Small intestine (tissue), 7 donors: ENCODE results near the gene ADAMTSL2. TPM values are rescaled to one million over a fixed set of nuclear protein-coding genes. Genes with fewer than 3 reads are reported as not detected.
"Not testable (repeated sequence)": the region's sequence is repeated elsewhere in the genome, so short reads cannot be mapped to it uniquely, and the experiment has no call there.

Source experiments
- DNase-seq, 2 donors: peaks; one replicate each; pipeline versions ENCODE4 v3.0.0 to v3.0.0-alpha.2; 2013
- FAIRE-seq: peaks from 2 replicates; lab custom pipeline; 2012; peaks lifted over from hg19 to GRCh38; lab: Jason Lieb, UNC
- H3K27ac ChIP-seq, 3 donors: one replicate each; pipeline ENCODE4 v1.5.1; 2013; ENCODE audit warnings: low read length in 2 of 3, mild to moderate bottlenecking in 2 of 3, control low read depth in 1 of 3, inconsistent platforms in 1 of 3, low read depth in 1 of 3, moderate library complexity in 1 of 3
- H3K27me3 ChIP-seq, 3 donors: one replicate each; pipeline ENCODE4 v1.6.1; 2013; ENCODE audit warnings: low read length in 3 of 3, inconsistent platforms in 1 of 3; ENCODE audit not compliant: control insufficient read depth in 3 of 3, insufficient read depth in 3 of 3
- H3K36me3 ChIP-seq, 3 donors: one replicate each; pipeline ENCODE4 v1.6.1; 2013; ENCODE audit warnings: low read length in 3 of 3, inconsistent platforms in 1 of 3, low read depth in 1 of 3, mild to moderate bottlenecking in 1 of 3, moderate library complexity in 1 of 3; ENCODE audit not compliant: control insufficient read depth in 3 of 3, insufficient read depth in 2 of 3
- H3K4me1 ChIP-seq, 3 donors: one replicate each; pipeline ENCODE4 v1.6.1; 2013; ENCODE audit warnings: low read length in 2 of 3, inconsistent platforms in 1 of 3, low read depth in 1 of 3, mild to moderate bottlenecking in 1 of 3, moderate library complexity in 1 of 3; ENCODE audit not compliant: control insufficient read depth in 3 of 3, insufficient read depth in 2 of 3
- H3K4me3 ChIP-seq, 3 donors: one replicate each; pipeline ENCODE4 v1.5.1; 2013; ENCODE audit warnings: low read length in 3 of 3, control low read depth in 1 of 3, inconsistent platforms in 1 of 3, low read depth in 1 of 3, mild to moderate bottlenecking in 1 of 3, moderate library complexity in 1 of 3
- H3K9me3 ChIP-seq, 2 donors: one replicate each; pipeline ENCODE4 v1.6.1; 2013; ENCODE audit warnings: low read depth in 1 of 2, low read length in 1 of 2; ENCODE audit not compliant: control insufficient read depth in 2 of 2, insufficient read depth in 1 of 2
- WGBS, 3 donors: extraction: QIAGEN DNeasy Blood & Tissue Kit; methylation state at CpG; one replicate each; pipeline ENCODE4 v1.1.7; 2013; 5-methylcytosine and 5-hydroxymethylcytosine counted together
- polyA plus RNA-seq, 4 donors: library from polyadenylated mRNA; stranded (reverse) in 3 of 4; unstranded in 1 of 4; fragments of 200-250 nt in 3 of 4; fragments of 120-200 nt in 1 of 4; gene quantifications; one replicate each; pipeline versions ENCODE4 v1.2.1 to v1.2.3, GENCODE V29; 2013
- donor health status: healthy with polysubstance abuse.
- donor health status: control.
- donor health status: control.
- donor health status: Bipolar disorder and iron deficiency.
- donor health status: healthy.

The ADAMTSL2 gene
- polyA plus RNA-seq, 4 donors = 0.22 to 1.2 (median 0.43) TPM

DNA sequence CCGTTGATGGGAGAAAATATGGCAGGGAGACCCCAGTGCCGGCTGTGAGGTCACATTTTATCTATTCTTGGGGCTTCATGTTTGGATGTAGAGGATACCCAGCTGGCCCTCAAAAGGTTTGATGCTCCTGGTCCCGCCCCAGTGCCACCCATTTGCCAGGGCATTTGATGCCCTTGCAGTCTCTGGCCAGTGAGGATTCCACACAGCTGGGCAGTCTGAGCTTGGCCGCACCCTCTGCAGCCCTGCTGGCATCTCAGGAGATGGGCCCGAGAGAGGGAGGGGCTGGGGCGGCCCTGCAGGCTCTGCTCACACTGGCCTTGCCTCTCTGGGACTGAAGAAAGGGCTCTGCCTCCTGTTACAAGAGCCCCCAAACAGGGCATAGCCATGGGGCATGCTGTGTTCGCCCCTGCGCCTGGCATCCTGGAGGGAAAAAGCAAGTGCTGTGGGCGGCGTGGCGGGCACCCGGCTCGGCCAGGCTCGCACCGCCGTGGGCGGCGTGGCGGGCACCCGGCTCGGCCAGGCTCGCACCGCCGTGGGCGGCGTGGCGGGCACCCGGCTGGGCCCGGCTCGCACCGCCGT lies 27.6 kb downstream of the ADAMTSL2 start:
- H3K4me3 ChIP-seq = no peak overlapping the region
- peaks cover 0 to 16% (median 0%) of the 10 kb centered on the region in 3 donors for H3K27me3 ChIP-seq
- DNase-seq (no peak), FAIRE-seq (no peak)
- H3K4me1 ChIP-seq = peaks cover 0 to 6% (median 0%) of the 10 kb centered on the region in 3 donors
- no peaks in the 10 kb centered on the region for H3K36me3 ChIP-seq
- H3K9me3 ChIP-seq = no peaks in the 10 kb centered on the region
- H3K27ac ChIP-seq = no peak overlapping the region
- WGBS, 3 donors = 80 to 95% (median 86%) methylated on average over 21 to 32 of the region's 32 CpGs

DNA sequence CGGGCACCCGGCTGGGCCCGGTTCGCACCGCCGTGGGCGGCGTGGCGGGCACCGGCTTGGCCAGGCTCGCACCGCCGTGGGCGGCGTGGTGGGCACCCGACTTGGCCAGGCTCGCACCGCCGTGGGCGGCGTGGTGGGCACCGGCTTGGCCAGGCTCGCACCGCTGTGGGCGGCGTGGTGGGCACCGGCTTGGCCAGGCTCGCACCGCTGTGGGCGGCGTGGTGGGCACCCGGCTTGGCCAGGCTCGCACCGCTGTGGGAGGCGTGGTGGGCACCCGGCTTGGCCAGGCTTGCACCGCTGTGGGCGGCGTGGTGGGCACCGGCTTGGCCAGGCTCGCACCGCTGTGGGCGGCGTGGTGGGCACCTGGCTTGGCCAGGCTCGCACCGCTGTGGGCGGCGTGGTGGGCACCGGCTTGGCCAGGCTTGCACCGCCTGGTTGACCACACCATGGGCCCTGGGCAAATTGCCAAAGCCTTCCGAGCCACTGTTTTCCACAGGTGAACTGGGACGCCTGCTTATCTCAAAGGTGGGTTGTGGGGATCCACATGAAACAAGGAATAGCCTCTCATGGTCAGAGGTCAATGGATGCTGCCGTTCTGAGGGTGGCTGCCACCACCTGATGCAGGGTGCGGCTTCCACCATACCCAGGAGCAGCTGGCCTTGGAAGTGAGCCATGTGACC lies 28.2 kb downstream of the ADAMTSL2 start:
- DNase-seq (no peak), FAIRE-seq (no peak)
- H3K4me3 ChIP-seq = no peak overlapping the region
- 78 to 92% (median 79%) methylated on average over 17 to 53 of the region's 54 CpGs for WGBS, 3 donors
- H3K9me3 ChIP-seq = no peaks in the 10 kb centered on the region
- H3K27ac ChIP-seq = no peak overlapping the region
- no peaks in the 10 kb centered on the region for H3K36me3 ChIP-seq
- H3K27me3 ChIP-seq = peaks cover 0 to 16% (median 0%) of the 10 kb centered on the region in 3 donors
- peaks cover 0 to 6% (median 0%) of the 10 kb centered on the region in 3 donors for H3K4me1 ChIP-seq

DNA sequence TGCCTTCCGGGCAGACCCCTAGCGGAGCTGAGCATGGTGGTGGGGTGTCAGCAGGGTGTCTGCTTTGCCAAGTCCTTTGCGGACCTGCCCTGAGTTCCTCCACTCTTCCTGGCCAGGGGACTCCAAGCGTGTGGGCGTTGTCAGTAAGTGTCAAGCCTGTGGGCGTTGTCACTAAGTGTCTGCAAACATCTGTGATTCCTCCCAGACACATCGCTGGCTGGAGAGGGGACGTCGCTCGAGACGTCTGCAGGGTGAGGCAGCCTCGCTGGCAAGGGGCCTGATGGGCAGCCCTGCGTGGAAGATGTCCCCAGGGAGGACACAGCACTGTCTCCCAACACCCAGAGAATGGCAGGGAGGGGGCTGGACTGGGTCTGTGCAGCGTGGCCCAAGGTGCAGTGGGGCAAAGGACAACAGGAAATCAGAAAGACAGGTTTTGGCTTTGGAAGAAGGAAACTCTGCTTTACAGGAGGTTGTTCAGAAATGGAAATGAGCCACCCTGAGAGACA lies 28.8 kb downstream of the ADAMTSL2 start:
- 3 to 13% (median 13%) methylated on average over 14 of the region's 14 CpGs for WGBS, 3 donors
- Histone ChIP-seq H3K4me3 (no peak overlapping the region), H3K27ac (no peak overlapping the region), H3K4me1 (peaks cover 0 to 6% (median 0%) of the 10 kb centered on the region in 3 donors), H3K36me3 (no peaks in the 10 kb centered on the region), H3K9me3 (no peaks in the 10 kb centered on the region), H3K27me3 (peaks cover 0 to 16% (median 0%) of the 10 kb centered on the region in 3 donors)
- DNase-seq = peak; percentile 34 to 59
- no peak for FAIRE-seq

DNA sequence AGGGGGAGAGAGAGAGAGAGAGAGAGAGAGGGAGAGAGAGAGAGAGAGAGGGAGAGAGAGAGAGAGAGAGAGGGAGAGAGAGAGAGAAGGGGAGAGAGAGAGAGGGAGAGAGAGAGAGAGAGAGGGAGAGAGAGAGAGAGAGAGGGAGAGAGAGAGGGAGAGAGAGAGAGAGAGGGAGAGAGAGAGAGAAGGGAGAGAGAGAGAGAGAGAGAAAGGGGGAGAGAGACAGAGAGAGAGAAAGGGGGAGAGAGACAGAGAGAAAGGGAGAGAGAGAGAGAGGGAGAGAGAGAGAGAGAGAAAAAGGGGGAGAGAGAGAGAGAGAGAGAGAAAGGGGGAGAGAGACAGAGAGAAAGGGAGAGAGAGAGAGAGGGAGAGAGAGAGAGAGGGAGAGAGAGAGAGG lies 29.3 kb downstream of the ADAMTSL2 start:
- not testable (repeated sequence) for FAIRE-seq
- H3K27me3 ChIP-seq = peaks cover 0 to 16% (median 0%) of the 10 kb centered on the region in 3 donors

DNA sequence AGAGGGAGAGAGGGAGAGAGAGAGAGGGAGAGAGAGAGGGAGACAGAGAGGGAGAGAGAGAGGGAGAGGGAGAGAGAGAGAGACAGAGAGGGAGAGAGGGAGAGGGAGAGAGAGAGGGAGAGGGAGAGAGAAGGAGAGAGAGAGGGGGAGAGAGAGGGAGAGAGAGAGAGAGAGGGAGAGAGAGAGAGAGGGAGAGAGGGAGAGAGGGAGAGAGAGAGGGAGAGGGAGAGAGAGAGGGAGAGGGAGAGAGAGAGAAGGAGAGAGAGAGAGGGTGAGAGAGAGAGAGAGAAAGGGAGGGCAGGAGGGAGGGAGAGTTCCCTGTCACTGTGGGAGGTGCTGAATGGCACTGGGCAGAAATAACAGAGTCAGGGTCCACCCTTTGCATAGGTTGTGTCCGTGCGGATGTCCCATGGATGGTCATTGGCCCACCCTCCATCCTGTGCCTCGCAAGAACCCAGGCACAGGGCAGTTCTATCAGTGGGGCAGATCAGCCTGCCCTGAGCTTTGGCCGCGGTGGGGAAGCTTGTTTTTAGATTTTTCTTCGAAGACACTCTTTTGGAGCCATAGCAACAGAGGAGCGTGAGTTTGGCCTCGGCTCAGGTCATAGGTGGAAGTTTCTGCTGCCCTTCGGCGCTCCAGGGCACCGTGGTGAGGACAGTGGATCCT lies 30.1 kb downstream of the ADAMTSL2 start:
- no peaks in the 10 kb centered on the region for H3K9me3 ChIP-seq
- no peaks in the 10 kb centered on the region for H3K36me3 ChIP-seq
- peak overlapping the region in 1 of 3 donors; percentile 4 for H3K27ac ChIP-seq
- no peak for DNase-seq
- no peak for FAIRE-seq
- H3K4me3 ChIP-seq = no peak overlapping the region
- peaks cover 0 to 6% (median 0%) of the 10 kb centered on the region in 3 donors for H3K4me1 ChIP-seq
- WGBS, 3 donors = 65 to 81% (median 75%) methylated on average over 11 of the region's 11 CpGs
- peaks cover 0 to 16% (median 0%) of the 10 kb centered on the region in 3 donors for H3K27me3 ChIP-seq

More for the DNA sequence above, 29.3 kb downstream of the ADAMTSL2 start:
- not testable (repeated sequence) for H3K36me3 ChIP-seq, DNase-seq, H3K4me1 ChIP-seq, H3K4me3 ChIP-seq, H3K27ac ChIP-seq, H3K9me3 ChIP-seq

DNA sequence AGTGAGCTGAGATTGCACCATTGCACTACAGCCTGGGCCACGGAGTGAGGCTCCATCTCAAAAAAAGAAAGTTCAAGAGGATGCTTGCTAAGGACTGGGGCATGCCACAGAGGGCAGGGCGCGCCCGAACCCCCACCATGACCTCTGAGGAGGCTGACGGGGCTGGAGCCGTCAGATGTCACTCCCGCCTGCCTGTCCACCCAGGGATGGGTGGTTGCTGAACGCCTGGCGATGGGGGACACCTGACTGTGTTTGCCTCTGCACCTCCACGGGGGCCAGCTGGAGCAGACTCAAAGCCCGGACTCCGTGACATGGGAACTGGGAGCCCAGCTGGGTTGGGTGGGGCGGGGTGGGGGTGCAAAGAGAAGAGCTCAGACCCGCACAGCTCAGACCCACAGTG lies 31.9 kb downstream of the ADAMTSL2 start:
- H3K4me1 ChIP-seq = peaks cover 0 to 6% (median 0%) of the 10 kb centered on the region in 3 donors
- no peaks in the 10 kb centered on the region for H3K36me3 ChIP-seq
- H3K4me3 ChIP-seq = no peak overlapping the region
- 69 to 88% (median 75%) methylated on average over 14 of the region's 14 CpGs for WGBS, 3 donors
- H3K27me3 ChIP-seq = peaks cover 0 to 16% (median 0%) of the 10 kb centered on the region in 3 donors
- H3K9me3 ChIP-seq = no peaks in the 10 kb centered on the region
- DNase-seq = no peak
- FAIRE-seq = no peak
- no peak overlapping the region for H3K27ac ChIP-seq

DNA sequence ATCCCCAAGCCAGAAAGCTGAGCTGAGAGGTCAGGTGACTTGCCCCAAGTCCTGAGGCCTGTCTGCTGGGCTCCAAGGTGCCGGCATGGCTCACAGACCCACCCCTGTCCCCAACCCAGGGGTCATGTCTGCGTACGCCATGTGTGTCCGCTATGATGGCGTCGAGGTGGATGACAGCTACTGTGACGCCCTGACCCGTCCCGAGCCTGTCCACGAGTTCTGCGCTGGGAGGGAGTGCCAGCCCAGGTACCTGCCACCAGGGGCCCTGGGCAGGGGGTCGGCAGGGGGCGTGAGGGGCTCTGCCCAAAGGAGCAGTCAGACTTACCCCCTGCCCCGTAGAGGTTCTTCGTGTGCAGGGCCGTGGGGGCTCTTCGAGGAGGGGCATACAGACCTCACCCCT lies 32.3 kb downstream of the ADAMTSL2 start:
- Histone ChIP-seq H3K36me3 (no peaks in the 10 kb centered on the region), H3K27ac (no peak overlapping the region), H3K27me3 (peaks cover 0 to 16% (median 0%) of the 10 kb centered on the region in 3 donors), H3K9me3 (no peaks in the 10 kb centered on the region), H3K4me3 (no peak overlapping the region), H3K4me1 (peaks cover 0 to 6% (median 0%) of the 10 kb centered on the region in 3 donors)
- DNase-seq (no peak), FAIRE-seq (no peak)
- WGBS, 3 donors = 82 to 93% (median 86%) methylated on average over 17 of the region's 17 CpGs

DNA sequence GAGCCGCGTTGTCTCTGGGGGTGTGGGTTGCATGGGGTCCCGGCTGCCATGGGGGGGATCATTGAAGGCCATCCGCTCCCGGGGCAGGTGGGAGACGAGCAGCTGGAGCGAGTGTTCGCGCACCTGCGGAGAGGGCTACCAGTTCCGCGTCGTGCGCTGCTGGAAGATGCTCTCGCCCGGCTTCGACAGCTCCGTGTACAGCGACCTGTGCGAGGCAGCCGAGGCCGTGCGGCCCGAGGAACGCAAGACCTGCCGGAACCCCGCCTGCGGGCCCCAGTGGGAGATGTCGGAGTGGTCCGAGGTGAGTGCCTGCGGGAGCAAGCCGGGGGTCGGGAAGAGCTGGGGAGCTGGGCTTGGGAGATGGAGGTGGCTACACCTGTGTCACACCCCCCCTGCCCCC lies 33.7 kb downstream of the ADAMTSL2 start:
- FAIRE-seq (no peak), DNase-seq (no peak)
- H3K27me3 ChIP-seq = peaks cover 0 to 15% (median 0%) of the 10 kb centered on the region in 3 donors
- H3K27ac ChIP-seq = no peak overlapping the region
- no peaks in the 10 kb centered on the region for H3K9me3 ChIP-seq
- WGBS, 3 donors = 84 to 93% (median 87%) methylated on average over 33 of the region's 33 CpGs
- peaks cover 0 to 4% (median 0%) of the 10 kb centered on the region in 3 donors for H3K4me1 ChIP-seq
- no peak overlapping the region for H3K4me3 ChIP-seq
- H3K36me3 ChIP-seq = peaks cover 0 to 2% (median 0%) of the 10 kb centered on the region in 3 donors
